GM19043 (cell line): ENCODE results near the gene AP1G2.

Experiments used
- ATAC-seq: cut with Tn5 transposase; IDR thresholded peaks from one replicate; pipeline ENCODE4 v1.9.1; 2021; ENCODE audit warnings: low read depth; ENCODE audit not compliant: unreplicated experiment

Gene AP1G2

DNA sequence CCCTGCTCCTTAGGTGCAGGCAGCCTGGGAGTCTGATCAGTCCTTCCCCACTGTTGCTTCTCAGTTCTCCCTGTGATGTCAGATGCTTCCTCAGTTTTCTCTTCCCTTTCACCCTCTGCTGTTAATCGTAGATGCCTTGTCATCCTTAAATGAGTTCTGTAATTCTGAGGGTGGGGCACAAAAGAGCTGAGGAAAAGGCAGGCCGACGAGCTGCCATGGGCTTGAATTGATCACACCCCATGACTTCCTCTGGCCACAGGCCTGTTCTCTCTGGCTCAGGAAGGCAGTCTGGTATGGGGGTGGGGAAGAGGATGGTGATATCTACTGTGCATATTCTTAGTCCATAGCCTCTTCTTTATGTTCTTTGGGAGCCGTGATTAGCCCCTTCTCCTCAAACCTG lies 5.2 kb upstream of the AP1G2 start:
- ATAC-seq, result no peak

DNA sequence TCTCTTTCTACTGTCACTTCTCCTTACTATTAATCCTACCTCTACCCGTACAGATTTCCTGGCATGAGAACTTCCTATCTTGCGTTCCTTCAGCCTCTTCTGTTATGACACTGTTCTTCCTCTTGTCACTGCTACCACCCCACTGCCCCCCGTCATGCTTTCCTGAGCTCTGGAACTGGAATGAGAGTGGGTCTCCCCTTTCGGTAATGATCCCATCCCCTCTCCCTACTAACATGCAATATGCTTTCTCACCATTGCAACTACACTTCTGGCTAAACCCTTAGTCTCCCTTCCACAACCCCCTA lies 4.9 kb upstream of the AP1G2 start:
- ATAC-seq, result no peak

DNA sequence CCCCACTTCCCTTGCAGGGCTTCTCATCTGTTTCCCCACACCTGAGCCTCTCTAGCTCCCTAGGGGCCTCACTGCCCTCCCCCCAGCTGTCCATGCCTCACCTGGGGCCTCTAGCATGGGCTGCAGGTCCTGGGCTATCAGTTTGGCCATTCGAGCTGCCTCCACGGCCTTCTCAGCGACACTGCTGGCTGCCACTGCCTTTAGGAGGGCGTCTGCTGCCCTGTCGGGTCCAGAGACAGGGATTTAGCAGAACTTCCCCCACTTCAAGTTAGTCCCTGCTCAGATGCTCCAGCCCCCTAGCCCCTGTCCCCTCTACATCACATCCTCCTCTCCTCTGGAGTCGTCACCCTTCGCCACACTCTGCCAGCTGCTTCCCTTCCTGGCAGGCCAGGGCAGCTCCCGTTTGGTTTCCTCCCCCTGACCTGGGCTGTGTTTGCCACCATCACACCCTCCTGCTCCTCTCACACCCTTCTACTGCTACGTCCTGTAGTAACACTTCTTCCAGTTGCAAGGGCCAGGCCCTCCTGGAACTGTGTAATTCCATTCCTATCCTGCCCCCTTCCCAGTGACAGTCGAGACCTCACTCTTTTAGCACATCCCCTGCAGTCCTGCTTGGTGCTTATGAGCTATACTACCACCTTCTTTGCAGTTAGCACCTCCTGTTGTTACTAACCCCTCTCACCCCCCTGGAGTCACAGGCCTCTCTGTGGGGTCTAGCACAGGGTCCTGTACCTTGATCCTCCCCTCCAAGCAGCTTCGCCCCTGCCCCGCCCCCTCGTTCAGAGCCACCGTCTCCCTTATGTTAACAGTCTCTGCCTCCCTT lies 4.3 kb upstream of the AP1G2 start:
- no peak for ATAC-seq

DNA sequence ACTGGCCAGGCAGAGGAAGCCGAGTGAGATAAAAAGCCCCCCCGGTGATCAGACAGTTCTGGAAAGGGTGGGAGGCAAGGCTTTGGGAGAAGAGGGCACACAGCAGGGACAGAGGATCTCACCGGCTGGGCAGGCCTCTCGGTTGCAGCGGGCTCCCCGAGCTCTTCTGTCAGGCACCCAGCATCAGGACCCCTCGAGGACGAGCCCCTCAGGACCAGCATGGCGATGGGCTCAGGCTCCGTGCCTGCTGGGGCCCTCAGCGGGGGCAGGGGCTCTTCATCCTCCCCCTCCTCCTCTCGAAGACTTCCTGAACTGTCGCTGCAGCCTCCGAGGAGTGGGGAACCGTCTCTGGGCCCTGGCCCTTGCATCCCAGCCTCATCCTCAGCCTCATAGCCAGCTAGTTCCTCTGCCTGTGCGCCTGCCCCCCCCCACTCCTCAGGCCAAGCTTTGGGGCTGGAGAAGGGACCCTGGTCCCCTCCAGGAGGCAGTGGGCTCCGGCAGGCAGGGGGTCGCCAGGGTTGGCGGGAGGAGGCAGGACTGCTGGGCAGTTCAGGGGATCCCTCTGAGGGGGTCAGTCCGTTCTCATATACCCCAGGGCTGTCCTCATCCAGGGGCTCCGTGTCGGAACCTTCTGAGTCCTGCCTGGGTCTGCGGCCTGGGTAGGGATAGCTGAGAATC lies 3.4 kb upstream of the AP1G2 start:
- no peak for ATAC-seq

DNA sequence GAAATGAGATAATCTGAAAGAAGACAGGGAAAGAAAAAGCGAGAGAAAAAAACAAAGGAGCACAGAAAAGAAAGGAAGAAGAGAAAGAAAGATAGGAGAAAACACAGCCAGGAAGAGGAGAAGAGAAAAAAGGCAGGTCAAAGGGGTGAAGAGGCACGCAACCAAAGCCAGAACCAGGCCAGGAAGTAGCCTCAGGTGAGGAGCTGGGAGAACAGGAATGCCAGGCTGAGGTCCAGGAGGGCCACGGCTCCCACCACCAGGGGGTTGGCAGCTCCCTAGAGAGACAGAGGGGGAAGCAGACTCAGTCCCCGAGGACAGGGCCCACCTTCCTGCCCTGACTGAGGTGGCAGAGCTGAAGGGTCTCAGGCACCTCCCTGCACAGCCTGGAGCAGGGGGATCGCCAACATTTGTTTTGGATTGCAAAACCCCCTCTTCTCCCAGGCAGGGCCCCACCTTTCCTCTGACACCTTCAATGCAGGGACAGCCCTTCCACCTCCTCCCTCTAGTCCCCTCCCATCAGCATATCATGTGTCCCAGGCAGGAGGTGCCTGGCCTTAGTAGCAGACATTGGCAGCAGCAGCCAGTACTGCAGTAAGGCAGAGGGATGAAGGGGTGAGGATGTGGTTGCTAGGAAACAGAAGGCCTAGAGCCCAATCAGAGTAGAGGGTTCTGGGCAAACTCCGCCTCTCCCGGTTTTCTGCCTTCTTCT lies 2.0 kb upstream of the AP1G2 start:
- no peak for ATAC-seq

DNA sequence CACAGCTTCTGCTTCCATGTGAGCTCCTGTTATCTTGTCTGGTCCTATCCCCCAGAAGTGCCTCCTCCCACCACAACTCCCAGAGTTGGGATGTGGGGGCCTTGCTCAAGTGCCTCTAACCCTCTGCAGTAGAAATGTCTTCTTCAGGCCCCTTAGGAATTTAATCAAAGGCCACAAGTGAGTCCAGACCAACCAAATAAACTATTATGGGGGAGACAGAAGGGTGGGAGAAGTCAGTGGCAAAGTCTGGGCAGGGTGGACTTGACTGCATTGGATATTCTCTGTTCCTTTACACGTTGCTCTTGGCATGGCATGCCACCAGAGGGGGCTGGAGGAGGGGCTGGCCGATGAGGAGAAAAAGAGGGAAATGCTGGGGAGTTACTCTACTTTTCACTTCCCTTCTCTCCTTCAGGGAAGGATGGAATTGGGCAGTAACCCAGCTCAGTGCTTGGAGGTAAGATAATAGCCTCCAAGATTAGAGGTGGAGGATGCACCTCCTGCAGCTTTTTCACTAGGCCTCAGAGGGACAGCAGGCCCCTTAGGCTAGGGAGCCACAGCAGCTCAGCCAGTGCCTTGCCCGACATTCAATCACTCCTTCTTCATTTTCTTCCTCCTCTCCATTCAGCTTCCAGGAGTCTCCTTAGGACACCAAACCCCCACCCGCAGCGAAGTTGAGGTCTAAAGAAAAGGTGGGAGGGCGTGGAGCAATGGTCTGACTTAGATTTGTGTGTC lies 1.2 kb upstream of the AP1G2 start:
- ATAC-seq, result no peak

DNA sequence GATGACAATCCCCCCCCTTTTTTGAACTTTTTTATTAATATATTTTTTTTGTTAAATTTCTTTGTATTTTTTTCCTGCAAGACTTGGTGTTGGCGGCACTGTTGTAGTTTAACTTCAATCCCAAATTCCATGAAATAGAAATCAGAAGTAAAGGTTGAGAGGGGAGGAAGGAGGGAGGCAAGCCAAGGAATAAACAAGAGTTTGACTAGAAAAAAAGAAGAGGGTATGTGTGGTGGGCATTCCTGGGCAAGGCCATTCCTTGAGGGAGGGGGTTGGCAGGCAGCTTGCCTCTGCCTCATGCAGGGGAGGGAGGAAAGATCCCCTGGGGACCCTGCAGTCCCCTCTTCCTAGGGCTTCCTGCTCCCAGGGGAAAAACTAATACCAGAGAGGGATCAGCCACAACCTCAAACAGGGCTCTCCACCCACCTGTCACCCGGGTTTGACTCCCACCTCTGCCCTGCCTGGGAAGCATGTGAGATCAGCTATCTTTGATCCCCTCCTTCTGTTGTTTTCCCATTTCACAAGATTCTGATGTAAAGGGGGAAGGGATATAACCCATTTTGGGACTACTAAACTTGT lies 519 bp upstream of the AP1G2 start:
- no peak for ATAC-seq

DNA sequence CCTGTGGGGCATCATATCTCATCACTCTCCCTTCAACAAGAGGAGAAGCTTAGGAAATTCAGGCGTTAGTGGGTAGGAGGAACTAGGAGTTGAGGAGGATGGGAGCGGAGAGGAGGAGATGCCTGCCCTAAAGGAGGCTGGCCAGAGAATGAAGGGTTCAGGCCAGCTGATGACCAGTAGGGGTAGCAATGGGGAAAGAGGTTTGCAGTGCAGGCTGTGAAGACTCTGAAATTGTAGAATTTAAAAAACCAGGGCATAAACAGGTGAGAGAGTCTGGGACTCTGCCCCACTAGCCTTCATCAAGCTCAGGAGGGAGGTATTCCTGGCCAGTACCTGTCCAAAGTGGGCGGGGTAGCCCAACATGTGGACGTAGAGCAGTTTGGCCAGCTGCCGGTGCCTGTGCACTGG lies 809 bp downstream of the AP1G2 start:
- peak; percentile 7 for ATAC-seq

DNA sequence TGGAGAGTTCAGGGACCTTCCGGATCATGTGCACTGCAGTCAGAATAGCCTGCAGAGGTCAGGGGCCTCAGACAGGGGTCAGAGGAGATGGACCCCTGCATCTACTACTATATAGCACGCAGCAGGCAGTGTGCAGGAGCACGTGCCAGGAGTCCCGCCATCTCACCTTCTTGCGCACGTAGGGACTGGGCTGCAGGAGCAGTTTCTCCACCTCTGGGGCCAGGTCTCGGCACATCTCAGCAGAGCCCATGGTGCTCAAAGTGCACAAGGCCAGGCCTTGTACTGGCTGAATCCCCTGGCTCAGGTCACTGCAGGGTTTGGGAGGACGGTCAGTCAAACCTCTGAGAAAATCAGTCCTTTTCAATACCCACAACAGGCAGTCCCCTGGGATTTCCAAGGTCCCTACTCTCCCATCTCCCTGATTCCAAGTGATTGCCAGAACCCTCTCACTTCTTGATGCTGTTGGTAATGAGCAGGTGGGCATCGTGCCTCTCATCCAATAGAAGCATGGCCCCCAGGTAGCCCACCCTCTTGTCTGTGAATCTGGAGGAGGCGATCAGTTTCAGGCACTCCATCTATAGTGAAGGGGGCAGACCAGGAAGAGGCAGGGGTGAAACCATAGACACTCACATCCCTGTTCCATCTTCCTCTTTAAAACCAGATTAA lies 1.3 kb downstream of the AP1G2 start:
- no peak for ATAC-seq

DNA sequence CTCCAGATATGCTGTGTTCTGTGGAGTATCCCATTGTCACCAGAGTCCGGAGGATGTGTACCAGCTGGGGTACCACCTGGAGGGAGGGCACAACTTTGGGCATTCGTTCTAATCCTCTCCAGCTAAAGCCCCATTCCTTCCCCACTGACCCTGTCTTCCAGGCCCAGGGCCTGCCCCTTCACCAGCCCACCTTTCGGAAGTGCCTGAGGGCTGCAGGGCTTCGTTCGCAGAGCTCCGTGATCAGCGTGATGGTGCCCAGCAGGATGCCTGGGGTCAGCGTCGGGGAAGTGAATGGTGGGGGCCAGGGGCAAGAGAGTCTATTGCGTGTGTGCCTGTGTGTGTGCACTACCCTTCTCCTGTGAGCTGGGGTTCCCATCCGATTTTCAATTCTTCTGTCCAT lies 2.0 kb downstream of the AP1G2 start:
- ATAC-seq, result no peak

DNA sequence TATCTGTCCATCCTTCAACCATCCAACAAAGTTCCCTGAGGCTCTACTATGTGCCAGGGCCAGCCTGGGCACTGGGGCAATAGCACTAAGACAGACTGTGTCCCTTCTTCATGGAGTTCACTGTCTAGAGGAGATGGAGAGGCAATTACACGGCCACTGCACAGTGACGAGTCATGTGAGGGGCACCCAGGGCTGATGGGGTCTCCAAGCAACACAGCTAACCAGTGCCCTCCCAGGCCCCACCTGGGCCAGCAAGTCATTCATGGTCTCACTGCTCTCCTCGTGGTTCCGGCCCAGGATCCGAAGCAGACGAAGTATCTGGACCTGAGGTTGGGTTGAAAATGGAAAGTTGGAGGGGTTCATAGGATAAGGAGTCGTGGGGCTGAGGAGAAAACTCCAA lies 2.7 kb downstream of the AP1G2 start:
- ATAC-seq, result no peak

DNA sequence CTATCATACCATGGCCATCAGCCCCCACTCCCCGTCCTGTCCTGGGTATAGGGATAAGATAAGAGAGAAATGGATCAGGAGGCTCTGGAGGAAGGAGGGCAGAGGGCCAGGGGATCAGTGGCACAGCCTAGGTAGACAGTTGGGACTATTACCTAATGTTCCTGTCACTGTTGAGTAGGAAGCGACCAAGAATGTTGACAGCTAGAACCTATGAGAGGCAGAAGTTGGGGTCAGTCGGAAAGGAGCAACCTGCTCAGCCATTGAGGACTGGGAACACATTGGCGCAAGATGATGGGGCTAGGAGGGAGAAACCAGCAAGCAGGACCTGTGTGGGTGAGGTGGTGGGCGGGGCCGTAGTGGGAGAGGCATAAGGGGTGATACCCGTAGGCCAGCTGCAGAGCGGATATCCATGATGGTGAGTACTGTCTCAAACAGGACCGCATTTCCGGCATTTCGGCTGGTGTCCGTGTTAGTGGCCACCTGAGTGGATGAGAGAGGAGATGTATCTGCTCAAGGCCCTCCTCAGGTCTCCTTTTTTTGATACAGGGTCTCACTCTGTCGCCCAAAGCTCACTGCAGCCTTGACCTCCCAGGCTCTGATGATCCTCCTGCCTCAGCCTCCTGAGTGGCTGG lies 3.3 kb downstream of the AP1G2 start:
- no peak for ATAC-seq

DNA sequence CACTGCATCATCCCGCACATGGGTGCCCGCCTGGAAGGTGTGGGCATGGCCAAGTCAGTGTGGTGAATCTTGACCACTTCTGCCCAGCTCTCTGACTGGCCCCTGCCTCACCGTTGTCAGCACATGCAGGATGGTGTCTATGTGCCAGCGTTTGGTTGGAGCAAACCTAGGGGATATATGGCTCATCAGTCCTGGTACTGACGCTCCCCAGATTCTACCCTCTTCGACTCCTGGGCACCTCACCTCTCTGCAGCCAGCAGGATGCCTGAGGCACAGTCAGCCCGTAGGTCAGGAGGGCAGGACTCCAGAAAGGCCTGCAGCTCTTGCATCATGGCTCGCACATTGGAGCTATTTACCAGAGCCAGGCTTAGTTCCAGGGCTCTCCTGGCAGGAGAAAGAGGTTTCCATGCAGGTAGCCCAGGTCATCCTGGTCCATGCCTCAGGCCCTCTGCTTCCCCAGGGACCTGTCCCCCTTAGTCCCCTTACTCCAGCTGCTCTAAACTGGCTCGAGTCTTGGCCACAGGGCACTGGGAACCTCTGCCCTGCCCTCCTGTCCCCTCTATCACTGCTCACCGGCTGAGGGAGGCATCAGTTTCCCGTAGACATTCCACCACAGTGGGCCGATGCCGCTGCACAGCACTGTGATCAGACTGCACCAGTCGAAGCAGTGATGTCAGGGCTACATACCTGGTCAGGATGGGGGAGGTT lies 4.0 kb downstream of the AP1G2 start:
- no peak for ATAC-seq

DNA sequence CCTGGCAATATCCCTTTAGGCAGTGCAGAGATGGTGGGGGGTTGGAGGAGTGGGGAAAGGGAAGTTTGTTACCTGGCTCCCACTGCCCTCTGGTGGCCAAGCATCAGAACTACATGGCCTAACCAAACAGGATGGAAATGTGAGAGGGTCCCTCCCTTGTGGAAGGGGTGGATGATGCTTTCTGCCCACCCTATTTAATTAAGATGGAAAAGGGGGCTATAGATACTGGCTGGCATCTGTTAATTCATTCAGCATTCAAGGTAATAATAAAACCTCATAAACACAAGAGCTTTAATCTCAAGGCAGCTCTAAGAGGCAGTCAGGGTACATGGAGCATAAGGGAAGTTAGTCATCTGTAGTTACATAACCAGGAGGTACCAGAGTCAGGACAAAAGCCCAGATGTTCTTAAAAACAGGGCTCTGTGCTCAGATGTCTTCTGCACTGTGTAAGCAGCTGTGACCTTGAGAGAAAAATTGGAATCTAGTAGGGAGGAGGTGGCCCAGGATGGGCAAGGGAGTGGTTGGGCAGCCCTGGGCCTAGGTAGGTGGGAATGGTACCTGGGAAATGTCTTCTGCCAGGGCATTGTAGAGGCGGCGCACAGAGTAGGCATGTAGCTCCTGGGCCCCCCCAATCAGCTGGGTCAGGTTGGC lies 4.6 kb downstream of the AP1G2 start:
- ATAC-seq, result no peak

DNA sequence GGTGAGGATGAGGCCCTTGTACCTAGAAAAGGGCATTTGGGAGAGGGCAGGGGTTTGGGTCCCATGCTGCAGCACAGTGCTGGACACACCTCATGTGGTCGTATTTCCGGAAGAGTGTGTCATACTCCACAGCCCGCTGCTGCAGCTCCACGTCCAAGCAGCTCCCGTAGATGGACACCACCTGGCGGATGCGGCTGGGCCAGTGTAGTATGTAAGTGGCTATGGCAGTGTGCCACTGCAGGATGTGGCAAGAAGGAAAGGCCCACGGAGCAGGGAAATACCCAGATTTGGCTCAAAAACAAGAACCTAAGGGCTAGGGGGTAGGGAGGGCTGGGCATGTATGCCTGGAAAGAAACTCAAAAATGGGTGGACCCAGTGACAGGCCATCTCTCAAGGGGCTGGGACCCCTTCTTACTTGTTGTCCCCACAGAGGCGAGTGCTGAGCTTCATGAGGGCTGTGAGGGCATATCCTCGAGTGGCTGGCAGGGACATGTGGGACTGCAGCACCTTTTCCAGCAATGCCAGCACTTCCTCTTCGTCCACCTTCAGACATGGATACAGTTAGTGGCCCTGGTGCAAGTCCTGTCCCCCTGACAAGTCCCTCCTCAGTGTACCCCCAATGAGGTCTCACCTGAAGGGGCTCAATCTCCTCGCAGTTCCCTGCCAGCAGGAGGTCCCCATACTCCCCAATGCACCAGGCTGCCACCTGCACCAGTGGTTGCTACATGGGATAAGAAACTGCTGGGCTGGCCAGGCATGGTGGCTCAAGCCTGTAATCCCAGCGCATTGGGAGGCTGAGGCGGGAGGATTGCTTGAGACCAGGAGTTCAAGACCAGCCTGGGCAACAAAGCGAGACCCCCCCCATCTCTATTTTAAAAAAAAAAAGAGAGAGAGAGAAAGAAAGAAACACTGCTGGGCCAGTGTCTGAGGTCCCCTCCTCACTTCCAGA lies 5.4 kb downstream of the AP1G2 start:
- ATAC-seq, result no peak

DNA sequence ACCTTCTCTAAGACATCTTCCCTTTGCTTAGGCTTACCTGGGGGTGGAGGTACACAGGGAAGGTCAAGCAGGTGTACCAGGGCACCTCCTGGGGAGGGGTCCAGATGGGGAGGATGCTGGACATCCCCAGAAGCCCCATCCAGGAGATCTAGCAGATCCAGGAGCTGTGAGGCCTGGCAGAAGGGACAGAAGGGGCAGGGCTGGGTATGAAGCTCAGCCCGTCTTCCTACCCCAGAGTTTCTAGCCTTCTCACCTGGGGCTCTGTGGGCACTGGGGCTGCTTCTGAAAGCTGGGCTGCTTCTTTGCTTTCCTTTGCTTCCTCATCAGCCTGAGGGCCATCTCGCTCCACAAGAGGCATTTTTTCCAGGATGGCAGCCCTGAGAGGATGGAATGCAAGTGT lies 6.3 kb downstream of the AP1G2 start:
- no peak for ATAC-seq

DNA sequence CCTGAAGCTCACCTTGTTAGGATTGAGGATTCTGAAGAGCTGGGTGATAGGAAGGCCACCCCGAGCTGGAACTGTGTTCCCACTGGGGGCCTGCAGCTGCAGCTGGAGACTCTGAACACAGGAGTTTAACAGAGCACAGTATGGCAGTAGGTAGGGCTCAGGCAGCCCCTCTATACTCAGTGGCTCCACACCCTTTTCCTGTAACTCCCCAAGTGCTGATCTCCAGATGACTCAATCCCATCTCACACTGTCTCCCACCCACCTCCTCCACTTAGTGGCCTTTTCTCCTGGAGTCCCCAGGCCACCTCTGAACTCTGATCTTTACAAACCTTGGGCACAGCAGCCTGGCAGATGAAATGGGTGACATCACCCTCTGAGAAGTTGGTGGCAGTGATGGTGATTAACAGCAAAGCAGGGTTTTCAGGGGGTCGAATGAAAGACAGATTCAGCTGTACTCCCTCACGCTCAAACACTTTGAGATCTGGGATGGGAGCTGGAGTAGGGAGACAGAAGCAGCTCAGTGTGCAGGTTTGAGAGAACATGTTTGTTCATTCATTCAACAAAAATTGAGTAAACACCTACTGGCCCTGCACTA lies 7.6 kb downstream of the AP1G2 start:
- ATAC-seq, result no peak
